SKM-1 (cell line): Measurements from ENCODE around the gene OSBP.
A peak's percentile ranks its signal among the peaks of the same experiment; 100 is the strongest.
"Not testable (repeated sequence)": the region's sequence is repeated elsewhere in the genome, so short reads cannot be mapped to it uniquely, and the experiment has no call there.

Experiments used
- DNase-seq: peaks from one replicate; lab custom pipeline; 2025; ENCODE audit not compliant: unreplicated experiment; lab: John Stamatoyannopoulos, UW

Gene OSBP, protein sequence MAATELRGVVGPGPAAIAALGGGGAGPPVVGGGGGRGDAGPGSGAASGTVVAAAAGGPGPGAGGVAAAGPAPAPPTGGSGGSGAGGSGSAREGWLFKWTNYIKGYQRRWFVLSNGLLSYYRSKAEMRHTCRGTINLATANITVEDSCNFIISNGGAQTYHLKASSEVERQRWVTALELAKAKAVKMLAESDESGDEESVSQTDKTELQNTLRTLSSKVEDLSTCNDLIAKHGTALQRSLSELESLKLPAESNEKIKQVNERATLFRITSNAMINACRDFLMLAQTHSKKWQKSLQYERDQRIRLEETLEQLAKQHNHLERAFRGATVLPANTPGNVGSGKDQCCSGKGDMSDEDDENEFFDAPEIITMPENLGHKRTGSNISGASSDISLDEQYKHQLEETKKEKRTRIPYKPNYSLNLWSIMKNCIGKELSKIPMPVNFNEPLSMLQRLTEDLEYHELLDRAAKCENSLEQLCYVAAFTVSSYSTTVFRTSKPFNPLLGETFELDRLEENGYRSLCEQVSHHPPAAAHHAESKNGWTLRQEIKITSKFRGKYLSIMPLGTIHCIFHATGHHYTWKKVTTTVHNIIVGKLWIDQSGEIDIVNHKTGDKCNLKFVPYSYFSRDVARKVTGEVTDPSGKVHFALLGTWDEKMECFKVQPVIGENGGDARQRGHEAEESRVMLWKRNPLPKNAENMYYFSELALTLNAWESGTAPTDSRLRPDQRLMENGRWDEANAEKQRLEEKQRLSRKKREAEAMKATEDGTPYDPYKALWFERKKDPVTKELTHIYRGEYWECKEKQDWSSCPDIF

GRCh38 chr11:59615637-59616395 is at the start of gene OSBP:
OSBP (minus strand) TSS chr11:59615774; CDS start chr11:59615664, 110 bp downstream.
- peak; percentile 100 for DNase-seq

GRCh38 chr11:59660621-59661020 is 45.0 kb upstream of the OSBP start:
- DNase-seq = no peak

- no peak for DNase-seq
Measured at GRCh38 chr11:59659981-59660380, 44.4 kb upstream of the OSBP start.

DNA sequence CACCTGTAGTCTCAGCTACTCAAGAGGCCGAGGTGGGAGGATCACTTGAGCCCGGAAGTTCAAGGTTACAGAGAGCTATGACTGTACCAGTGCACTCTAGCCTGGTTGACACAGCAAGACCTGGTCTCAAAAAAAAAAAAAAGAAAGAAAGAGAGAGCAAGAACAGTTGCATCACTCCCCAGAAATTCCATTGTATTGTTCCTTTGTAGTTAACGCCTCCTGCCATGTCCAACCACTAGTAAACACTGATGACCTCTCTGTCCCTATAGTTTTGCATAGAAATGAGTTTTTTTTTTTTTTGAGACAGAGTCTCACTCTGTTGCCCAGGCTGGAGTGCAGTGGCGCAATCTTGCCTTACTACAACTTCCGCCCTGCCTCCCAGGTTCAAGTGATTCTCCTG is 42.5 kb upstream of the OSBP start:
- no peak for DNase-seq

GRCh38 chr11:59654893-59655292 is 39.3 kb upstream of the OSBP start:
- DNase-seq = no peak

DNA sequence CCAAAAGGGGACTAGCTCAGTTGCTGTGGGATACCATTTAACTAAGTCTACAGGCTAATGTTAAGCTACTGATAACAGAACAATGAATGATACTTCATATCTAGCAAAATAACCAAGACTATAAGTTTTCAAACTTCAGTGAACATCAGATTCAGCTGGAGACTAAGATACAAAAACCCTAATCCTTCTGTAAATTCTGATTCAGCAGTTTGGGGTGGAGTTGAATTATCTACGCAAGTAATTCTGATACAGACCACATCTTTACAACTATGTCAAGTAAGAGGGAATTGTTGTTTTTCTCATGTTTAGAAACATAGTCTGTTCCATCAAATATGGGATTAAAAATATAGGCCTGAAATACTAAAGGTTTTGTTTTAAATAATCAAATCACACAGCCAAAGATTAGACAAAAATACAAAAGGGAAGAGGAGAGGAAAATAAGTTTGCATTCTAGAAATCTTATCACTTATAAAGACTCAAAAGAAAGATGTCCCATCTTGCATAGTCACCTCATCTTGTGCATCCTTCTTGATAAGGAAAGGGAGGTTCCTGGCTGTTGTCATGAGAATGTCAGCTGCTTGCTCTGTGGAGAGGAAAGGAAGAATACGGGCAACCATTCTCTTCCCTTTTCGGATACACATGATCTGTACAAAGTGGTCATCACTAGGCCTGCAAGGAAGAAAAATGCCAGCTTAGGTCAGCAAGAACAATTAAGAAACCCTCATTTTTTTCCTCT is 31.8 kb upstream of the OSBP start:
- no peak for DNase-seq

GRCh38 chr11:59644528-59644927 is 29.0 kb upstream of the OSBP start:
- DNase-seq = no peak

DNA sequence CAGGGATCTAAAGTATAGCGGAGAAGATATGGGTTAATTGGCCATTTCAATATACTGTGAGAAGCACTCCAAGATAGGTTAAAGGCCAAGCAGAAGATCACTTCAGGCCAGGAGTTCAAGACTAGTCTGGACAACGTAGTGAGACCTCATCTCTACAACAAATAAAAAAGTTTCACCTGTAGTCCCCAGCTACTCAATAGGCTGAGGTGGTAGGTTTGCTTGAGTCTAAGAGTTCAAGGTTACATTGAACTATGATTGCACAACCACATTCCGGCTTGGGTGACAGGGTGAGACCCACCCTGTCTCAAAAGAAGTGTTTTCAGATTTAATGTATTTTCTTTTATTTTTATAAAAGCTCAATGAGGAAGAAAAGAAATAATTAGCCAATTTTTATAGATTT is 27.8 kb upstream of the OSBP start:
- DNase-seq = no peak

DNA sequence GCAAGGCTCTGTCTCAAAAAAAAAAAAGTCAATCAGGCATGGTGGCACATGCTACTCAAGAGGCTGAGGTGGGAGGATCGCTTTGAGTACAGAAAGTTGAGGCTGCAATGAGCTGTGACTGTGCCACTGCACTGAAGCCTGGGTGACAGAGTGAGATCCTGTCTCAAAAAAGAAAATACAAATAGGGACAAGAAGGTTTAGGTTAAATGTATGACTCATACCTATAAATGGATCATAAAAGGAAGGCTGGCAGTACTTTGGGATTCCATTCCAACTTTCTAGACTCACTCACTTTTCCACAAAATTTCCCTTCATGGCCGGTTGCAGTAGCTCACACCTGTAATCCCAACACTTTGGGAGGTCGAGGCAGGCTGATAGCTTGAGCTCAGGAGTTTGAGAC is 25.6 kb upstream of the OSBP start:
- DNase-seq = no peak

- DNase-seq = no peak
Measured at GRCh38 chr11:59630493-59630892, 14.9 kb upstream of the OSBP start.

GRCh38 chr11:59629996-59630395 is 14.4 kb upstream of the OSBP start:
- DNase-seq = no peak

DNA sequence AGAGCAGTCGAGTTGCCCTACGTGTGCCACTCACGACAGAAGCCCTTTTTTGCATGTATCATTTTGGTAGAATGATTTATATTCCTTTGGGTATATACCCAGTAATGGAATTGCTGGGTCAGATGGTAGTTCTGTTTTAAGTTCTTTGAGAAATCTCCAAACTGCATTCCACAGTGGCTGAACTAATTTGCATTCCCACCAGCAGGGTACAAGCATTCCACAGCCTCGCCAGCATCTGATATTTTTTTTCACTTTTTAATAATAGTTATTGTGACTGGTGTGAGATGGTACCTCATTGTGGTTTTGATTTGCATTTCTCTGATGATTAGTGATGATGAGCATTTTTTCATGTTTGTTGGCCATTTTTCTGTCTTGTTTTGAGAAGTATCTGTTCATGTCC is 11.4 kb upstream of the OSBP start:
- not testable (repeated sequence) for DNase-seq

DNA sequence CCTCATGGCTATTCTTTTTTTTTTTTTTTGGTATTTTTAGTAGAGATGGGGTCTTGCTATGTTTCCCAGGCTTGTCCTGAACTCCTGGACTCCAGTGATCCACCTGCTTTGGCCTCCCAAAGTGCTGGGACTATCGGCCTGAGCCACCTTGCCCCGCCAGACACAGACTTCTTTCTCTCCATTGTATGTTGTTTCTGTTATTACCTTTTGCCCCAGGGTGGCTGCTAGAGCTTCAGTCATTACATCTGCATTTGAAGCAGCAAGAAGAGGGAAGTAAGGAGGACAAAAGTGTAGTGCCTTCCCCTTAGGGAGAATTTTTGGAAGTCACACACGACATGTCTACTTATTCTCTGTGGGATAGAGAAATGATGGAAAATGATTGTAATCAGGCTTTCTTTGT is 10.1 kb upstream of the OSBP start:
- DNase-seq = no peak

GRCh38 chr11:59617876-59618275 is 2.3 kb upstream of the OSBP start:
- no peak for DNase-seq

- no peak for DNase-seq
Measured at GRCh38 chr11:59616396-59616982, 915 bp upstream of the OSBP start.

GRCh38 chr11:59615120-59615636 is 396 bp downstream of the OSBP start:
- no peak for DNase-seq

DNA sequence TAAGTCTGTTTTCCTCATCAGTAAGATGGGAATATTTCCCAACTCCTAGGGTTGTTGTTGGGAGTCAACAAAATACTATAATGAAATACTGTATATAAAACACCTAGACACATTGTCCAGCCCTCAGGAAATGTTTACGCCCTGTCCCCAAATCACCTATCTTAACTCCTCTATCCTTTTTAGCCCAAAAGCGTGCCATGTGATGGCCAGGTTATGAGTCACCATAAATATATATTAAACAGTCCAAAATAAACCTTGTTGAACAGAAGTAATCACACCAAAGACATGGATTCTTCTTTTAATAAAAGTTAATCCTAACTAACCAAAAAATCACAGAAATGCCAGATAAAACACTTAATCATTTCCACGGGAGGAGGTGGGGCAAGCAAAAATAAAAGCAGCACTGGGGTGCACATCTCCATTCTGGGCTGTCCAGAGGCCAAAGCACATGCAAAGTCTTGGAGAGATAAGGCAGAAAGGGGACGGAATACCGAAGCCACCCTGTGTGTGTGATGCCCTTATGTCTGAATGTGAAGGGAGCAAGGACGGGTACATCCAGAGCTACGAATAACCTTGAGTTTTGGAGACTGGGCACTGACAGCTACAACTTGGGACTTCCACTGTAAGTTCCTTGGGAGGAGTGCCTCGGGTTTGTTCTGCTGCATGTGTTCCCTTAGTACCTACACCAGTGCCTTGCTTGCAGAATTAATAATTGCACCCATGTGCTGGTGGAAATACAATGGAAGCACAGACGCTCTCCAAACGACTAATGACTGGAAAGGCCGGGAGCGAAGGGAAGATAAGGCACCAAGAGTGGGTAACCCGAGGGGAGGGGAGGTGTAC is 1.1 kb downstream of the OSBP start:
- DNase-seq = no peak

- DNase-seq = no peak
Measured at GRCh38 chr11:59611570-59612565, 3.7 kb downstream of the OSBP start.
